NCI-H128 (cell line): ENCODE results near the gene SLC12A1.
A peak's percentile ranks its signal among the peaks of the same experiment; 100 is the strongest.
"Not testable (repeated sequence)": the region's sequence is repeated elsewhere in the genome, so short reads cannot be mapped to it uniquely, and the experiment has no call there.

Experiments
- DNase-seq: peaks from one replicate; lab custom pipeline; 2025; ENCODE audit not compliant: unreplicated experiment; lab: John Stamatoyannopoulos, UW

SLC12A1 gene

GRCh38 chr15:48306639-48307038 is 100.5 kb downstream of the SLC12A1 start:
- no peak for DNase-seq

DNA sequence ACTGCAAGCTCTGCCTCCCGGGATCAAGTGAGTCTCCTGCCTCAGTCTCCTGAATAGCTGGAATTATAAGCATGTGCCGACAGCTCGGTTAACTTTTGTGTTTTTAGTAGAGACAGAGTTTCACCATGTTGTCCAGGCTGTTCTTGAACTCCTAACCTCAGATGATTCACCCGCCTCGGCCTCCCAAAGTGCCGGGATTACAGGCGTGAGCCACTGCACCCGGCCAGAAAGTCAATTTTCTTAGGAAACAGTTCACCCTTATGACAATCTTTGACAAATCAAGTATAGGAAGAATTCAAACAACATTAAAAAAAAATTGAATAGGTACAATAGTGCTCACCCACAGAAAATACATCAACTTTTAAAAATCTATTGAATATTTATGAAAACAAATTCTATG is 101.5 kb downstream of the SLC12A1 start:
- DNase-seq: no peak

DNA sequence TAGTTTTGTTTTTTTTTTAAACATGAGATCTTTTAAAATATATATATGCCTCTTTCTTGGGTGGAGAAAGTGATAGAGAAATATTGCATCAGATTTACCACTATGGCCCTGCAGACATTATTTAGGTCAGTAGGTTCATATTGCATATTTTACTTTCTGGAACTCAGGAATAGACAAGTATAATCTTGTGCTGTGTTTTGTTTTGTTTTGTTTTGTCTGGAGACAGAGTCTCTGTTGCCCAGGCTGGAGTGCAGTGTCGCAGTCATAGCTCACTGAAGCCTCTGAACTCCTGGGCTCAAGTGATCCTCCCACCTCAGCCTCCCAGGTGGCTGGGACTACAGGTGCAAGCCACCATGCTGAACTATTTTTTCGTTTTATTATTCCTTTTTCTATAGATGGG is 103.6 kb downstream of the SLC12A1 start:
- DNase-seq: no peak

GRCh38 chr15:48313216-48313615 is 107.1 kb downstream of the SLC12A1 start:
- DNase-seq: no peak

DNA sequence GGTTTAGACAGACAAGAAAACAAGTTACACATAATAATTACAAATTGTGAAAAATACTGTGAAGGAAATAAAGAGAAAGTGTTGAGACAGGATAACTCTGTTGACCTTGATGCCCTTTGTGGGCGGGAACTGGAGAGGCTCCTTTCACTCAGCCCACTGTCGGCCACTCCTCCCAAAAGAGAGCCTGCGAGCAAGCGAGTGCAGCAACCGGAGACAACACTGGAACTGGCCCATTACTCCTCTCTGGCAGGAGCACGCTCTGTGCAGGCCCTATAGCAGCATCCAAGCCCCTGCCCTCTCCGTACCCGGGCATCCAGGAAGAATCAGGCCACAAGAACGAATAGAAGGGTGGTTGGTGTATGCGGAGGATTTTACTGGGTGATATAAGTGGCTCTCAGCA is 108.9 kb downstream of the SLC12A1 start:
- DNase-seq: no peak

DNA sequence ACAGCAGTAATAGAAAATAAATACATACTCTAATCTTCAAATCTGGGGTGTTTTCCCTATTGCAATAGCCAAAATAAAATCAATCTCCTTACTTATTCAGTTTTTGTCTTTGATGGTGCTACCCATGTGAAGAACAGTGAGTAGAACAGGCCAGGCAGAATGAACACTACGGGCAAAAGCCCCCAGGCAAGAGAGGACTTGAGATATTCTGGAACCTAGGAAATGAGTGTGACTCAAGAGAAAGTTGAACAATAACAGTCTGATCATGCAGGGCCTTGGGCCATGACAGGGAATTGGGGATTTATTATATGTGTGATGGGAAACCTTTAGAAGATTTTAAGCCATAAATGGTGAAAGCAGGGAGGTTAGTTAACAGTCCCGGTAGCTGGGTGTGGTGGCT is 111.1 kb downstream of the SLC12A1 start:
- no peak for DNase-seq

GRCh38 chr15:48318131-48318530 is 112.0 kb downstream of the SLC12A1 start:
- no peak for DNase-seq

DNA sequence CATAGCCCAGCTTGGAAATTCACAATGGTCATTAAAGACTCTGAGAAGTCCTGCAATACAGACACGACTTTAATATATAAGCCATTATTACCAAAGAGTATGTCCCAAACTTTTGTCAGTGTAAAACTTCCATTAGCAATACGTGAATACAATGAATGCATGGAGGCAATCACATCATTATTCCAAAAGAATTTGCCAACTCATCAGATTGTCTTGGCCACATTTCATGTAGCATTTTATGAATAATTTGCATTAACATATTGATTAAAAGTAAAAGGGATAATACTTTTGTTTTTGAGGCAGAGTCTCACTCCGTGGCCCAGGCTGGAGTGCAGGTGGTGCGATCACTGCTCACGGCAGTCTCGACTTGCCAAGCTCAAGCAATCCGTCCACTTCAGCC is 117.2 kb downstream of the SLC12A1 start:
- no peak for DNase-seq

DNA sequence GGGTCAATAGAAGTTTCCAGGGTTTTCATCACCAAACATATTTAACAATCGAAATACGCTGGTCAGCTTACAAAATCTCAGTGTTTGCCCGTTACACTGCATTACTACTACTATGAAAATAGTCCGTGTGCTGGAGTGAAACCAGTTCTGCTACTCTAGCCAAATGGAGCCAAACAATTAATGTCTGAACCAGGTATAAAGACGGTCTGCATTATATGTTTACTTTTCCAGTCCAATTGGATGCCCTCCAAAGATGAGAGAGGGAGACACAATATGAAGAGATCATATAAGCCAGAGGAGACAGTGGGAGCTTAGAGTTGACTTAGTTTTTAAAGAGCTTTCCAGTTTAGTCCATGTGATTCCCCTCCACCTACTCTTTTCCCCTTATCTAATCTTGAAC is 118.8 kb downstream of the SLC12A1 start:
- no peak for DNase-seq

DNA sequence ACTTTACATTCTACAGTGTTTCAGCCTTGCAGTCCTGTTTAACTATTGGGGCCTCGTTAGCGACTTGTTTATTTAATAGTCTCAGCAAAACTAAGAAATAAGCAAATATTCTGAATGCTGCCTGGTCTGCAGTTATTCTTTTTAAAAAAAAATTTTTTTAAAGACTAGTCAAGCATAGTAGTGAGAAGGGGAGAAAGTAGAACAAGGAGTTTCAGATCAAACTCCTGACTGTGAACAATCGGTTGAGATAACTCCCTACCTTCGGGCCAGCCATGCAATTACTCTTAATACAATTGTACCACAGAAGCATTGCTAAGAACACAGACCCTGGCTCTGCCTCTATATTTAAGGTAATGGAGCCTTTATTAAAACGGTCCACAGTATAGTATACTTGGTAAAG is 119.3 kb downstream of the SLC12A1 start:
- no peak for DNase-seq

DNA sequence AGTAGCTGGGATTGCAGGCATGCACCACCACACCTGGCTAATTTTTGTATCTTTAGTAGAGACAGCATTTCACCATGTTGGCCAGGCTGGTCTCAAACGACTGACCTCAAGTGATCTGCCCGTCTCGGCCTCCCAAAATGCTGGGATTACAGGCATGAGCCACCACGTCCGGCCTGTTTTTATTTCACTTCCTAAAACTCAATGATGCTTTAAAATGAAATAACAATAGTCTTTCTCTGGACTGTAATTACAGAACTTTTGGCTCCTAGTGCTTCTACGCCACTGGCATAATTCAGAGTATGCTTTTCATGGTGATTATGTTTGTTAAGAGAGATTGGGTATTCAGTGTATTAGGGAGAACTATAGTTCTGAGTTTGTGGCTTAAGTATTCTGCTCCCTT is 120.1 kb downstream of the SLC12A1 start:
- not testable (repeated sequence) for DNase-seq

DNA sequence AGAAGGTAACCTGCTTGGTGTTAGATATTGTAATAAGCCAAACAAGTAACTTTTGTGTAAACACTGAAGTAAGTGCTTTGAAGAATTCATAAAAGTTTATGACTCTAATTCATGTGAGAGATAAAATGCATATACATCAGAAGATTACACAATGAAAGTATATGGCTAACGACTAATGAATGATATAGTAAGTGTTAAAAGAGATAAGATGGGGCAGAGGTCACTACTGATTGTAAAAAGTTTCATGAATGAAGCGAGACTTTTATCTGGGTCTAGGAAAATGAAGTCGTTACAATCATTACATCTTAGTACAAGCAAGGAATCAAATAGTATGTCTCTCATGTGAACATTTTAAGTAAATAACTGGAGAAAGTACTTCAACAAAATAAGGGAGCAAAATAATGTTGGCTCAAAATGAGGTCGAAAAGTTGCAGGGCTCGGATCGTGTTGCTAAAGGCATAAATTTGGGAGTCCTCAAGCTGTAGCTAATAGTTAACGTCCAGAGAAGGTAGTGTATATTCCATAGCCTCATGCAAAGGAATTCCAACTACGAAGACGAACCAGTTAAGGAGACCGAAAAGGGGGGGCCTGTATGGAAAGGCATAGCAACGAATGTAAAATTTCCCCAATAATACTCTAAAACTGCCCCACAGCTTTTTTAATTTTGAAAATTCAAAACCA is 124.1 kb downstream of the SLC12A1 start:
- DNase-seq: no peak

GRCh38 chr15:48330855-48331795 is 125.0 kb downstream of the SLC12A1 start, which contains the start of gene DUT:
Gene DUT, plus strand, starts transcription at chr15:48331429. Its CDS starts 87 bp downstream, at chr15:48331516.
- DNase-seq: peak; percentile 20

- DNase-seq: peak; percentile 10
Measured at GRCh38 chr15:48331796-48332641, 125.9 kb downstream of the SLC12A1 start.

- no peak for DNase-seq
Measured at GRCh38 chr15:48332642-48333034, 126.5 kb downstream of the SLC12A1 start.

DNA sequence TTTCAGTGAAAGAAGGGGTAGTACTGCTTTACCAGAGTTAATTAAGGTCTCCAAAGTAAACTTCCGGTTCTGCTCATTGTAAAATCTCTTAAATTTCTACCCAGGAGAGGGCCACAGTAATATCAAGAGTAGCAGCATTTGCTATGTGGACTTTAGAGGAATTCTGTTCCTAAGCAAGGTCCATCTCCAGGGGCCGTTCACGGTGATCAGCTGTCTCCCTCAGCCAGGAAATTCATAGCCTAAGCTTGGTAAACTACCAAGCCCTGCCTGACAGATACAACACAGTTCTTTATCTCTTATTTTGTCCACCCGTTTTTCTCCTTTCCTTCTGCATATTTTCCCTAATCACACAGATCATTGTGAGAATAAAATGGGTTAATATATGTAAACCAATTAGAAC is 127.4 kb downstream of the SLC12A1 start:
- DNase-seq: no peak

DNA sequence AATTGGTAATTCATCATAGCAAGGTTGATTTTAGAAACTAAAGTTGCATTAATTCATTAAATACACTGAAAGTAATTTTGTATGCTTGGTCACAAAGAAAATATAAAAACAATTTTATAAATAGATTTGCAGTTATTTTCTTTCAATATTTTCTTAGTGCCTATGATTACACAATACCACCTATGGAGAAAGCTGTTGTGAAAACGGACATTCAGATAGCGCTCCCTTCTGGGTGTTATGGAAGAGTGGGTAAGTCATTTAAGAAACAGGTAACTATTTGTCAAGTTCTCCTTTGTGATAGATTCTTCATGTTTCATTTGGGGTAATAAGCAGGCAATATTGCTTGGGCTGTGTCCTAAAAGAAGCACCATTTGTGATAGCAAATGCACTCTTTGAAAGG is 128.2 kb downstream of the SLC12A1 start:
- DNase-seq: no peak

GRCh38 chr15:48336940-48337339 is 130.8 kb downstream of the SLC12A1 start:
- no peak for DNase-seq

DNA sequence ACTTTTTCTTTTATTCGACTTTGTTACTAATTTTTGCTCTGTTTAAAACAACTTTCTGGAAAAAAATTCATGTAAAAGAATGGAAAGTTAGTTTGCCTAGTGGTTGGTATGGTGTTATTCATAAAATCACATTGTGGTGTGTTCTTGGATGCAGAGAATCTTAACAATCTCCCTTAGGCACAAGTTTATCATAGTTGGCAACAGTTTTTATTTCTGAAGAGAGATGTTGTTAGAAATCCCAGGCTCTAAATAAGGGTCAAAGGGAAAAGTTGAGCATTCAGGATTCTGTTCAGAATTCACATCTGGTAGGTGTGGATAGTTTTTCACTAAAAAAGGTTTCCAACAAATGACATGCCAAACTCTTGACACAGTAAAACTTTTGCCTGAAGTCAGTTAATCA is 131.5 kb downstream of the SLC12A1 start:
- no peak for DNase-seq

- DNase-seq: no peak
Measured at GRCh38 chr15:48340111-48340510, 134.0 kb downstream of the SLC12A1 start.

GRCh38 chr15:48343865-48344264 is 137.8 kb downstream of the SLC12A1 start:
- DNase-seq: no peak
